OCI-LY1 (cell line): ENCODE measurements around the gene DND1.

Experiments used
- H2AFZ ChIP-seq: fragments of 200-600 bp; sonication (generic), shearing (Covaris generic); 2 replicates; pipeline ENCODE4 v1.6.0; 2014; ENCODE audit warnings: antibody characterized with exemption, mild to moderate bottlenecking, low read length
- H3F3A ChIP-seq: fragments of 200-600 bp; sonication (generic), shearing (Covaris generic); 2 replicates; pipeline ENCODE4 v1.6.0; 2014; ENCODE audit warnings: mild to moderate bottlenecking, antibody characterized with exemption, low read length, moderate library complexity; ENCODE audit not compliant: insufficient read depth
- H3K27ac ChIP-seq: fragments of 200-600 bp; sonication (generic); 2 replicates; pipeline ENCODE4 v1.5.1; 2014; ENCODE audit warnings: low read length, mixed run types, mild to moderate bottlenecking, low read depth; ENCODE audit not compliant: poor library complexity, severe bottlenecking
- H3K27me3 ChIP-seq: fragments of 200-600 bp; sonication (generic); 2 replicates; pipeline ENCODE4 v1.6.0; 2014; ENCODE audit warnings: antibody characterized with exemption, mild to moderate bottlenecking, low read length, moderate library complexity; ENCODE audit not compliant: insufficient read depth
- H3K36me3 ChIP-seq: fragments of 200-600 bp; sonication (generic); 2 replicates; pipeline ENCODE4 v1.6.1; 2014; ENCODE audit warnings: mild to moderate bottlenecking, antibody characterized with exemption, low read length, moderate library complexity, mixed read lengths; ENCODE audit not compliant: insufficient read depth
- H3K4me1 ChIP-seq: fragments of 200-600 bp; sonication (generic); 2 replicates; pipeline ENCODE4 v1.5.1; 2014; ENCODE audit warnings: mild to moderate bottlenecking, low read length, moderate library complexity; ENCODE audit not compliant: insufficient read depth, severe bottlenecking
- H3K4me2 ChIP-seq: fragments of 200-600 bp; sonication (generic), shearing (Covaris generic); 2 replicates; pipeline ENCODE4 v1.6.1; 2014; ENCODE audit warnings: low read length
- H3K4me3 ChIP-seq: fragments of 200-600 bp; sonication (generic); 2 replicates; pipeline ENCODE4 v1.5.1; 2014; ENCODE audit warnings: low read length, low read depth, mild to moderate bottlenecking, mixed read lengths; ENCODE audit not compliant: poor library complexity, severe bottlenecking
- H3K79me2 ChIP-seq: fragments of 200-600 bp; shearing (Covaris generic); 2 replicates; pipeline ENCODE4 v1.6.1; 2016; ENCODE audit warnings: mixed run types, low read length, mixed read lengths; ENCODE audit not compliant: insufficient read depth
- H3K9ac ChIP-seq: fragments of 200-600 bp; sonication (generic), shearing (Covaris generic); 2 replicates; pipeline ENCODE4 v1.6.1; 2014; ENCODE audit warnings: mild to moderate bottlenecking, low read length, mixed read lengths
- H3K9me2 ChIP-seq: fragments of 200-600 bp; sonication (generic), shearing (Covaris generic); 2 replicates; pipeline ENCODE4 v1.6.1; 2014; ENCODE audit warnings: low read depth, mild to moderate bottlenecking, low read length, mixed read lengths
- H3K9me3 ChIP-seq: fragments of 200-600 bp; shearing (Covaris generic); 2 replicates; pipeline ENCODE4 v1.6.1; 2014; ENCODE audit warnings: low read length, mixed read lengths
- H4K20me1 ChIP-seq: fragments of 200-600 bp; sonication (generic), shearing (Covaris generic); 2 replicates; pipeline ENCODE4 v1.6.0; 2016; ENCODE audit warnings: mild to moderate bottlenecking, low read length; ENCODE audit not compliant: insufficient read depth
- CTCF ChIP-seq: fragments of 200-600 bp; sonication (generic), shearing (Covaris generic); IDR thresholded peaks from 2 replicates; pipeline ENCODE4 v1.5.1; 2017; ENCODE audit warnings: mild to moderate bottlenecking, antibody characterized with exemption, low read length, moderate library complexity, mixed read lengths
- EZH2 ChIP-seq: fragments of 200-600 bp; sonication (generic), shearing (Covaris generic); IDR thresholded peaks from 2 replicates; pipeline ENCODE4 v1.8.0; 2017; ENCODE audit warnings: borderline replicate concordance, mixed run types, mild to moderate bottlenecking, antibody characterized with exemption, low read length, moderate library complexity, mixed read lengths

DND1 gene

GRCh38 chr5:140678993-140679392 is 5.6 kb upstream of the DND1 start:
- no peaks in the 10 kb centered on the region for H3K79me2 ChIP-seq
- H3F3A ChIP-seq = no peaks in the 10 kb centered on the region
- H3K4me3 ChIP-seq = no peak overlapping the region
- no peak for TF ChIP-seq EZH2
- TF ChIP-seq CTCF = no peak
- H3K36me3 ChIP-seq = peaks cover 77% of the 10 kb centered on the region
- H3K27ac ChIP-seq = no peak overlapping the region
- H3K4me1 ChIP-seq = no peaks in the 10 kb centered on the region
- H2AFZ ChIP-seq = no peak overlapping the region
- no peak overlapping the region for H3K9ac ChIP-seq
- H3K9me3 ChIP-seq = no peaks in the 10 kb centered on the region
- no peaks in the 10 kb centered on the region for H3K27me3 ChIP-seq
- H3K9me2 ChIP-seq = no peaks in the 10 kb centered on the region
- no peak overlapping the region for H3K4me2 ChIP-seq
- H4K20me1 ChIP-seq = no peaks in the 10 kb centered on the region; the same call in 1 of the 2 replicates

GRCh38 chr5:140677947-140678346 is 4.6 kb upstream of the DND1 start:
- H4K20me1 ChIP-seq = no peaks in the 10 kb centered on the region; the same call in 1 of the 2 replicates
- H3K4me2 ChIP-seq = no peak overlapping the region
- H3K27ac ChIP-seq = no peak overlapping the region
- H3K79me2 ChIP-seq = no peaks in the 10 kb centered on the region
- no peaks in the 10 kb centered on the region for H3K27me3 ChIP-seq
- H3K9ac ChIP-seq = no peak overlapping the region
- TF ChIP-seq CTCF (no peak), EZH2 (no peak)
- H3K4me1 ChIP-seq = no peaks in the 10 kb centered on the region
- H3K36me3 ChIP-seq = peaks cover 78% of the 10 kb centered on the region
- no peak overlapping the region for H3K4me3 ChIP-seq
- no peak overlapping the region for H2AFZ ChIP-seq
- H3K9me3 ChIP-seq = no peaks in the 10 kb centered on the region
- no peaks in the 10 kb centered on the region for H3F3A ChIP-seq
- no peaks in the 10 kb centered on the region for H3K9me2 ChIP-seq

GRCh38 chr5:140674629-140675028 is 1.3 kb upstream of the DND1 start:
- Histone ChIP-seq H3K4me1 (no peaks in the 10 kb centered on the region), H3K27ac (no peak overlapping the region), H2AFZ (no peak overlapping the region), H3K36me3 (peaks cover 89% of the 10 kb centered on the region), H3K79me2 (no peaks in the 10 kb centered on the region), H3K4me3 (no peak overlapping the region), H3K9me2 (no peaks in the 10 kb centered on the region), H3K4me2 (no peak overlapping the region), H4K20me1 (no peaks in the 10 kb centered on the region), H3K9me3 (no peaks in the 10 kb centered on the region), H3F3A (no peaks in the 10 kb centered on the region), H3K9ac (no peak overlapping the region), H3K27me3 (no peaks in the 10 kb centered on the region)
- TF ChIP-seq EZH2 (no peak), CTCF (no peak)
